Left lung (tissue), 10 donors: ENCODE data around the gene BST1. TPM values are rescaled to one million over a fixed set of nuclear protein-coding genes. Genes with fewer than 3 reads are reported as not detected.

Experiments
- ATAC-seq: fragments of 200-7000 bp; cut with Tn5 transposase; one replicate; pipeline ENCODE4 v1.9.1; 2020; ENCODE audit warnings: moderate library complexity
- DNase-seq, 4 donors: peaks; one replicate each; pipeline ENCODE4 v3.0.0-alpha.2; 2013 to 2020
- H3K27ac ChIP-seq, 2 donors: fragments of 200-600 bp; sonication (generic) in 1 of 2; one replicate each; pipeline versions ENCODE4 v1.5.0 to v1.8.0; 2020 to 2021
- H3K27me3 ChIP-seq, 2 donors: fragments of 200-600 bp; sonication (generic) in 1 of 2; one replicate each; pipeline versions ENCODE4 v1.5.0 to v1.8.0; 2020 to 2021
- H3K36me3 ChIP-seq, 2 donors: fragments of 200-600 bp; sonication (generic) in 1 of 2; one replicate each; pipeline versions ENCODE4 v1.5.0 to v1.8.0; 2020 to 2021
- H3K4me1 ChIP-seq, 2 donors: fragments of 200-600 bp; one replicate each; pipeline ENCODE4 v1.8.0; 2021
- H3K4me3 ChIP-seq, 2 donors: fragments of 200-600 bp; sonication (generic) in 1 of 2; one replicate each; pipeline versions ENCODE4 v1.5.0 to v1.8.0; 2020 to 2021; ENCODE audit warnings: mild to moderate bottlenecking in 1 of 2
- H3K9me3 ChIP-seq, 2 donors: fragments of 200-600 bp; sonication (generic) in 1 of 2; one replicate each; pipeline versions ENCODE4 v1.5.0 to v1.8.0; 2020 to 2021
- intact Hi-C, 2 donors: fragments of 100-400 bp; cut with DNase I; formaldehyde crosslinking; loops; one replicate each; pipeline versions ENCODE4 v1.11.2 to v1.14.2; 2022
- polyA plus RNA-seq, 6 donors: library from polyadenylated mRNA; unstranded; fragments of 120-200 nt; gene quantifications; one replicate each; pipeline ENCODE4 v1.2.1, GENCODE V29; 2013; ENCODE audit not compliant: insufficient read length in 6 of 6
- total RNA-seq, 2 donors: library from RNA; stranded (reverse); fragmentation: NEBNext Ultra II Directional; extraction: Animal tissue kit (Norgen Biotek cat#: 25700); gene quantifications; one replicate each; pipeline ENCODE4 v1.2.1, GENCODE V29; 2021
- TF ChIP-seq, protein P1 (sequence below), 2 donors: fragments of 200-600 bp; sonication (generic) in 1 of 2; IDR thresholded peaks; one replicate each; pipeline versions ENCODE4 v1.5.0 to v1.8.0; 2021; ENCODE audit warnings: antibody characterized with exemption in 2 of 2
- donor health status: DM: no; HTN: yes; CAD: no.
- donor health status: DM: no; HTN: no; CAD: no.

BST1 gene
- total and polyA plus RNA-seq, 8 donors, result 3.3 to 20.8 (median 4.2) TPM

DNA sequence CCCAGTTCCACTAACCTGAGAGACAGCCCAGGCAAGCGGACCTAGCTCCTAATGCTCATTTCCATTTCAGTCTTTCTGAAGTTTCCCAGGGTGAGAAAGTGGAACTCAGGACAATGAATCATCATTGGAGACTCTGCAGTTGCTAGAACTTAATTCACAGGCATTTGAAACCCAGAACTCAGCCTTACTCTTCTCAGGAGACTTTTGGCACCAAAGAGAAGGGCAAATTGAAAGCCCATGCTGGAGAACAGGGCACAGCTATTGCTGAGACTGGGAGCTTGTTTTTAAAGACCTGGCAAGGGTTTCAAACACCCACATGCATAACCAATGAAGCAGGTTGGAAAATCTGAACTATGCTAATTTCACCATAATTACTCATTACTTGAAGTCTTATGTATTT lies 36.0 kb downstream of the BST1 start:
- TF ChIP-seq, protein P1, sequence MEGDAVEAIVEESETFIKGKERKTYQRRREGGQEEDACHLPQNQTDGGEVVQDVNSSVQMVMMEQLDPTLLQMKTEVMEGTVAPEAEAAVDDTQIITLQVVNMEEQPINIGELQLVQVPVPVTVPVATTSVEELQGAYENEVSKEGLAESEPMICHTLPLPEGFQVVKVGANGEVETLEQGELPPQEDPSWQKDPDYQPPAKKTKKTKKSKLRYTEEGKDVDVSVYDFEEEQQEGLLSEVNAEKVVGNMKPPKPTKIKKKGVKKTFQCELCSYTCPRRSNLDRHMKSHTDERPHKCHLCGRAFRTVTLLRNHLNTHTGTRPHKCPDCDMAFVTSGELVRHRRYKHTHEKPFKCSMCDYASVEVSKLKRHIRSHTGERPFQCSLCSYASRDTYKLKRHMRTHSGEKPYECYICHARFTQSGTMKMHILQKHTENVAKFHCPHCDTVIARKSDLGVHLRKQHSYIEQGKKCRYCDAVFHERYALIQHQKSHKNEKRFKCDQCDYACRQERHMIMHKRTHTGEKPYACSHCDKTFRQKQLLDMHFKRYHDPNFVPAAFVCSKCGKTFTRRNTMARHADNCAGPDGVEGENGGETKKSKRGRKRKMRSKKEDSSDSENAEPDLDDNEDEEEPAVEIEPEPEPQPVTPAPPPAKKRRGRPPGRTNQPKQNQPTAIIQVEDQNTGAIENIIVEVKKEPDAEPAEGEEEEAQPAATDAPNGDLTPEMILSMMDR (IDR thresholded peaks at IDR 0.05), result no peak
- Histone ChIP-seq H3K27me3 (no peaks in the 10 kb centered on the region), H3K36me3 (peaks cover 0 to 15% of the 10 kb centered on the region in 2 donors), H3K4me1 (no peaks in the 10 kb centered on the region), H3K9me3 (peaks cover 0 to 13% of the 10 kb centered on the region in 2 donors), H3K4me3 (no peak overlapping the region), H3K27ac (no peak overlapping the region)
- intact Hi-C loops, result no loop called here
- DNase-seq (no peak), ATAC-seq (no peak)

- H3K27me3 ChIP-seq, result no peaks in the 10 kb centered on the region
- H3K36me3 ChIP-seq, result peaks cover 0 to 15% of the 10 kb centered on the region in 2 donors
- no peak overlapping the region for H3K4me3 ChIP-seq
- ATAC-seq (no peak), DNase-seq (no peak)
- H3K27ac ChIP-seq, result no peak overlapping the region
- H3K4me1 ChIP-seq, result no peaks in the 10 kb centered on the region
- peaks cover 0 to 13% of the 10 kb centered on the region in 2 donors for H3K9me3 ChIP-seq
- intact Hi-C loops, result no loop called here
- TF ChIP-seq, protein P1 (IDR thresholded peaks at IDR 0.05), result no peak
These were observed 38.0 kb downstream of the BST1 start for GRCh38 chr4:15740764-15741404.

DNA sequence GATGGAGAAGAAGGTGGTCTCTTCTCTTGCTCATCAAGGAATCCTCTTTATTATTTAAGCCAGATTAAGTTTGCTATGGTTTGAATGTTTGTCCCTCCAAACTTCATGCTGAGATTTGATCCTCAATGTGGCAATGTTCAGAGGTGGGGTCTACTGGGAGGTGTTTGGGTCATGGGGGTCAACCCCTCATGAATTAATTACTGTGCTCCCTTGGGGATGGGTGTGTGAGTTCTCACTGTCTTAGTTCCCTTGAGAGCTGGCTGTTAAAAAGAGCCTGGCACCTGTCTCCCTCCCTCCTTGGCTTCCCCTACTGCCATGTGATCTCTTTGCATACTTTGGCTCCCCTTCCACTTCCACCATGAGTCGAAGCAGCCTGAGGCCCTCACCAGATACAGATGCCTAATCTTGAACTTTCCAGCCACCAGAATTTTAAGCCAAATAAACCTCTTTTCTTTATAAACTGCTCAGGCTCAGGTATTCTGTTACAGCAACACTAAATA lies 39.3 kb downstream of the BST1 start:
- intact Hi-C loops, result no loop called here
- ATAC-seq (no peak), DNase-seq (no peak)
- Histone ChIP-seq H3K4me3 (no peak overlapping the region), H3K4me1 (no peaks in the 10 kb centered on the region), H3K27me3 (no peaks in the 10 kb centered on the region), H3K27ac (no peak overlapping the region), H3K9me3 (peaks cover 0 to 13% of the 10 kb centered on the region in 2 donors), H3K36me3 (peaks cover 0 to 10% of the 10 kb centered on the region in 2 donors)
- TF ChIP-seq, protein P1 (IDR thresholded peaks at IDR 0.05), result no peak

- ATAC-seq, result no peak
These were observed 39.8 kb downstream of the BST1 start for GRCh38 chr4:15742637-15743036.

DNA sequence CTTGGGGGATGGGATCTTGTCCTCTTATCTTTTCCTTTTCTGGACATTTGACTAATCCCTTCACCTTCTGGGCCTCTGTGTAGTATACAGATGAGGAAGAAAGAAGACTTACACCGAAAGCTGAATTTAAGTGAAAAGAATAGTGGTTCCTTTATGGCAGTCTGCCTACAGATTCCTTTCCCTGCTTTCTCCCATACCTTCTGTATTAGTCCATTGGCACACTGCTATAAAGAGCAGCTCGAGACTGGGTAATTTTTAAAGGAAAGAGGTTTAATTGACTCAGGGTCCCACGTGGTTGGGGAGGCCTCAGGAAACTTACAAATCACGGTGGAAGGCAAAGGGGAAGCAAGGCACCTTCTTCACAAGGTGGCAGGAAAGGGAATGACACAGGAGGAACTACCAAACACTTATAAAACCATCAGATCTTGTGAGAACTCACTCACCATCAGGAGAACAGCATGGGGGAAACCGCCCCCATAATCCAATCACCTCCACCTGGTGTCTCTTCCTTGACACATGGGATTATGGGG lies 41.2 kb downstream of the BST1 start:
- no peaks in the 10 kb centered on the region for H3K4me1 ChIP-seq
- intact Hi-C loops, result no loop called here
- H3K27ac ChIP-seq, result no peak overlapping the region
- DNase-seq, result no peak
- ATAC-seq, result no peak
- H3K27me3 ChIP-seq, result no peaks in the 10 kb centered on the region
- H3K9me3 ChIP-seq, result peaks cover 0 to 13% of the 10 kb centered on the region in 2 donors
- TF ChIP-seq, protein P1 (IDR thresholded peaks at IDR 0.05), result no peak
- H3K4me3 ChIP-seq, result no peak overlapping the region
- H3K36me3 ChIP-seq, result no peaks in the 10 kb centered on the region

More at GRCh38 chr4:15742637-15743036, 39.8 kb downstream of the BST1 start:
- no peaks in the 10 kb centered on the region for H3K27me3 ChIP-seq
- peaks cover 0 to 13% of the 10 kb centered on the region in 2 donors for H3K9me3 ChIP-seq
- TF ChIP-seq, protein P1 (IDR thresholded peaks at IDR 0.05), result no peak
- no peak overlapping the region for H3K4me3 ChIP-seq
- no peak for DNase-seq
- peaks cover 0 to 5% of the 10 kb centered on the region in 2 donors for H3K36me3 ChIP-seq
- H3K27ac ChIP-seq, result no peak overlapping the region
- intact Hi-C loops, result no loop called here
- no peaks in the 10 kb centered on the region for H3K4me1 ChIP-seq
